ENCODE data around the gene HEXIM2. TPM values are rescaled to one million over a fixed set of nuclear protein-coding genes. Genes with fewer than 3 reads are reported as not detected.

HEXIM2 gene
- total RNA-seq, 2 experiments from 2014 or later = 1.3 to 1.5 TPM

DNA sequence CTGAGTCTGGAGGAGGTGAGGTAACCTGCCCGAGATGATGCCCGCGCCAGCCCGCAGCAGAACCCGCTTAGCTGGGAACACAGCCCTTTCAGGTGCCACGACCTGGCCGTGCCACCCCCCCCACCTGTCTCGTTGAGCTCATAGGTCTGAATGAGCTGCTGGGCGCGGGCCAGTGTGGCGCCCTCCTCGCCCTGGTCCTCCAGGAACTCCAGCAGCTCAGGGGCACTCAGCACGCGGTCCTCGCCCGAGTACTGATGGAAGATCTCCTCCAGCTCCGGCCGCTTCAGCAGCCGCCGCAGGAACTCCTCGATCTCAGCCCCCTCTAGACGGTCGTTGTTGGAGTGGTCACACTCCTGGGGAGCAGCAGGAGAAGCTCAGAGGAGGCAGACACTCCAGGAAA is 43.0 kb upstream of the HEXIM2 start:
- Mint-ChIP-seq H3K27ac (no peak overlapping the region), H3K4me3 (no peak overlapping the region), H3K9me3 (no peaks in the 10 kb centered on the region), H3K36me3 (ENCODE audit: low read depth) (no peaks in the 10 kb centered on the region), H3K27me3 (no peaks in the 10 kb centered on the region), H3K4me1 (ENCODE audit: low read depth) (no peaks in the 10 kb centered on the region)
- no peaks in the 10 kb centered on the region for H3K36me3 ChIP-seq (ENCODE audit: insufficient read depth, low read length)
- DNase-seq (no peak), ATAC-seq (ENCODE audit: poor library complexity) (no peak)
- CTCF ChIA-PET = interaction anchor here (1.4 to 1.9 kb wide), 2 partner anchors 17 kb away, joined by 4 to 6 read pairs; partner anchors contain the start of gene ACBD4
- TF ChIP-seq, protein P1, sequence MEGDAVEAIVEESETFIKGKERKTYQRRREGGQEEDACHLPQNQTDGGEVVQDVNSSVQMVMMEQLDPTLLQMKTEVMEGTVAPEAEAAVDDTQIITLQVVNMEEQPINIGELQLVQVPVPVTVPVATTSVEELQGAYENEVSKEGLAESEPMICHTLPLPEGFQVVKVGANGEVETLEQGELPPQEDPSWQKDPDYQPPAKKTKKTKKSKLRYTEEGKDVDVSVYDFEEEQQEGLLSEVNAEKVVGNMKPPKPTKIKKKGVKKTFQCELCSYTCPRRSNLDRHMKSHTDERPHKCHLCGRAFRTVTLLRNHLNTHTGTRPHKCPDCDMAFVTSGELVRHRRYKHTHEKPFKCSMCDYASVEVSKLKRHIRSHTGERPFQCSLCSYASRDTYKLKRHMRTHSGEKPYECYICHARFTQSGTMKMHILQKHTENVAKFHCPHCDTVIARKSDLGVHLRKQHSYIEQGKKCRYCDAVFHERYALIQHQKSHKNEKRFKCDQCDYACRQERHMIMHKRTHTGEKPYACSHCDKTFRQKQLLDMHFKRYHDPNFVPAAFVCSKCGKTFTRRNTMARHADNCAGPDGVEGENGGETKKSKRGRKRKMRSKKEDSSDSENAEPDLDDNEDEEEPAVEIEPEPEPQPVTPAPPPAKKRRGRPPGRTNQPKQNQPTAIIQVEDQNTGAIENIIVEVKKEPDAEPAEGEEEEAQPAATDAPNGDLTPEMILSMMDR (IDR thresholded peaks at IDR 0.05) = no peak
- POLR2A ChIA-PET = no interaction called here
- H3K4me1 ChIP-seq (ENCODE audit: insufficient read depth, low read length) = peaks cover 1% of the 10 kb centered on the region
- H3K9me3 ChIP-seq (ENCODE audit: control insufficient read depth in 1 of 2, insufficient read depth in 1 of 2, low read length in 2 of 2) = no peaks in the 10 kb centered on the region
- intact Hi-C loops (cut with DNase I, micrococcal nuclease) = no loop called here
- H3K4me3 ChIP-seq (ENCODE audit: low read length) = no peak overlapping the region
- no peaks in the 10 kb centered on the region for H3K27me3 ChIP-seq (ENCODE audit: control insufficient read depth in 1 of 2, insufficient read depth in 2 of 2, low read length in 2 of 2)
- no peak overlapping the region for H3K27ac ChIP-seq (ENCODE audit: low read depth in 1 of 2, low read length in 2 of 2)

DNA sequence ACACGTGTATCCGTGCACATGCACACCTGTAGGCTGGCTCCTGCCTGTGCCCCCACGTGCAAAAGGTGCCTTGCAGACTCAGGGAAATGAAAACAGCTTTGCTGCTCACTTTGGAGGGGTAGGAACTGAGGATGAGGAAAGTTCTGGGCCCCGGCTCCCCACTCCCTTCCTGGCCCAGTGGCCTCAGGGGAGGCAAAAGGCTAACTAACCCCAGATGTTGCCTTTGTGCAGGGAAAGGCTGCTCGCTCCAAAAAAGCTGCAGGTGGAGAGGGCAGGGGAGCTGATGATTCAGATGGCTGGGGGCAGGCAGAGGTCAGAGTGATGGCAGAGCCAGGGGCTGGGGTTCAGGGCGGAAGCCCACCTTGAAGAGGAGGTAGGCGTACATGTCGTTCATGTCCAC is 41.7 kb upstream of the HEXIM2 start:
- Mint-ChIP-seq H3K4me3 (no peak overlapping the region), H3K27ac (no peak overlapping the region), H3K9me3 (no peaks in the 10 kb centered on the region), H3K36me3 (ENCODE audit: low read depth) (no peaks in the 10 kb centered on the region), H3K27me3 (no peaks in the 10 kb centered on the region), H3K4me1 (ENCODE audit: low read depth) (no peaks in the 10 kb centered on the region)
- ChIA-PET POLR2A (no interaction called here), CTCF (interaction anchor here (1.9 kb wide), 1 partner anchor 15 kb away, joined by 6 read pairs; the partner anchor contains the start of gene ACBD4)
- TF ChIP-seq, protein P1 (IDR thresholded peaks at IDR 0.05) = no peak
- Histone ChIP-seq H3K36me3 (ENCODE audit: insufficient read depth, low read length) (no peaks in the 10 kb centered on the region), H3K4me1 (ENCODE audit: insufficient read depth, low read length) (peaks cover 10% of the 10 kb centered on the region), H3K9me3 (ENCODE audit: control insufficient read depth in 1 of 2, insufficient read depth in 1 of 2, low read length in 2 of 2) (no peaks in the 10 kb centered on the region), H3K27me3 (ENCODE audit: control insufficient read depth in 1 of 2, insufficient read depth in 2 of 2, low read length in 2 of 2) (no peaks in the 10 kb centered on the region), H3K27ac (ENCODE audit: low read depth in 1 of 2, low read length in 2 of 2) (no peak overlapping the region), H3K4me3 (ENCODE audit: low read length) (no peak overlapping the region)
- ATAC-seq (ENCODE audit: poor library complexity) (no peak), DNase-seq (no peak)
- intact Hi-C loops (cut with DNase I, micrococcal nuclease) = no loop called here

DNA sequence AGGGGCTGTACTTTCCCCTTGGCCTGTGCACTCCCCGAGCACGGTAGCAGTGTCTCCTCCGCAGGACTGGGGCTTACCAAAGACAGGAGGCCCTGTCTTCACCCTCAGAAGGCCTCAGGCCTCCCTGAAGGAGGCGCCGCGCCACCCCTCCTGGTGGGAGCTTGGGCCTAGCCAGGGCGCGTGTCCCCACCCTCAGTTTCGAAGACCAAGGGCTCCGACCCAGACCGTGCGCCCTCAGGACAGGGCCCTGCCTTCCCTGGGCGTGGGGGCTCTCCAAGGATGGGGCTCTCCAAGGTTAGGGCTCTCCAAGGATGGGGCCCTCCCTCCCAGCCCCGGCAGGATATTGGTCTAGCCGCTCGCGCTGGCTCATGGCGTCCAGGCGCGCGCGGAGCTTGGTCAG is 41.1 kb upstream of the HEXIM2 start:
- DNase-seq (no peak), ATAC-seq (ENCODE audit: poor library complexity) (no peak)
- POLR2A ChIA-PET = no interaction called here
- Mint-ChIP-seq H3K36me3 (ENCODE audit: low read depth) (no peaks in the 10 kb centered on the region), H3K27ac (no peak overlapping the region), H3K4me3 (no peak overlapping the region), H3K9me3 (no peaks in the 10 kb centered on the region), H3K27me3 (no peaks in the 10 kb centered on the region), H3K4me1 (ENCODE audit: low read depth) (no peaks in the 10 kb centered on the region)
- H3K9me3 ChIP-seq (ENCODE audit: control insufficient read depth in 1 of 2, insufficient read depth in 1 of 2, low read length in 2 of 2) = no peaks in the 10 kb centered on the region
- no peak overlapping the region for H3K4me3 ChIP-seq (ENCODE audit: low read length)
- no peaks in the 10 kb centered on the region for H3K36me3 ChIP-seq (ENCODE audit: insufficient read depth, low read length)
- intact Hi-C loops (cut with DNase I, micrococcal nuclease) = no loop called here
- CTCF ChIA-PET = interaction anchor here (1.9 kb wide), 1 partner anchor 15 kb away, joined by 6 read pairs; the partner anchor contains the start of gene ACBD4
- H3K4me1 ChIP-seq (ENCODE audit: insufficient read depth, low read length) = peaks cover 10% of the 10 kb centered on the region
- no peaks in the 10 kb centered on the region for H3K27me3 ChIP-seq (ENCODE audit: control insufficient read depth in 1 of 2, insufficient read depth in 2 of 2, low read length in 2 of 2)
- TF ChIP-seq, protein P1 (IDR thresholded peaks at IDR 0.05) = no peak
- H3K27ac ChIP-seq (ENCODE audit: low read depth in 1 of 2, low read length in 2 of 2) = no peak overlapping the region

Data from CD4-positive, alpha-beta T cell (primary cell).